ENCODE data around the gene FMN1. TPM values are rescaled to one million over a fixed set of nuclear protein-coding genes. Genes with fewer than 3 reads are reported as not detected.

The FMN1 gene
- total RNA-seq, 2 donors from 2014 or later = 26.9 to 27.5 TPM

- H3K27ac ChIP-seq = no peak overlapping the region
- no peaks in the 10 kb centered on the region for H3K27me3 ChIP-seq (replicated peaks; ENCODE audit: insufficient read depth)
- no peaks in the 10 kb centered on the region for H3K4me1 ChIP-seq (ENCODE audit: control insufficient read depth in 1 of 2, low read depth in 2 of 2)
Measured at GRCh38 chr15:32993285-32993684, 201.2 kb downstream of the FMN1 start.

GRCh38 chr15:32991619-32992111 is 202.8 kb downstream of the FMN1 start:
- DNase-seq (ENCODE audit: low spot score) = no peak
- H3K9me3 ChIP-seq = no peaks in the 10 kb centered on the region
- no peaks in the 10 kb centered on the region for H3K36me3 ChIP-seq
- no peaks in the 10 kb centered on the region for H3K4me1 ChIP-seq (ENCODE audit: control insufficient read depth in 1 of 2, low read depth in 2 of 2)
- no peak for ATAC-seq (ENCODE audit: insufficient number of reproducible peaks, low FRiP score, low read depth)
- no peaks in the 10 kb centered on the region for H3K27me3 ChIP-seq (replicated peaks; ENCODE audit: insufficient read depth)
- TF ChIP-seq CTCF (IDR thresholded peaks at IDR 0.05) = no peak
- H3K27ac ChIP-seq = no peak overlapping the region
- H3K4me3 ChIP-seq = no peak overlapping the region

More at GRCh38 chr15:32993285-32993684, 201.2 kb downstream of the FMN1 start:
- ATAC-seq (ENCODE audit: insufficient number of reproducible peaks, low FRiP score, low read depth) (no peak), DNase-seq (ENCODE audit: low spot score) (no peak)
- no peak overlapping the region for H3K4me3 ChIP-seq
- no peak for TF ChIP-seq CTCF (IDR thresholded peaks at IDR 0.05)
- H3K36me3 ChIP-seq = no peaks in the 10 kb centered on the region
- H3K9me3 ChIP-seq = no peaks in the 10 kb centered on the region

- H3K4me1 ChIP-seq (ENCODE audit: control insufficient read depth in 1 of 2, low read depth in 2 of 2) = no peaks in the 10 kb centered on the region
- no peak overlapping the region for H3K4me3 ChIP-seq
- TF ChIP-seq CTCF (IDR thresholded peaks at IDR 0.05) = no peak
- DNase-seq (ENCODE audit: low spot score) = no peak
- no peaks in the 10 kb centered on the region for H3K36me3 ChIP-seq
- H3K27me3 ChIP-seq (replicated peaks; ENCODE audit: insufficient read depth) = no peaks in the 10 kb centered on the region
- no peak for ATAC-seq (ENCODE audit: insufficient number of reproducible peaks, low FRiP score, low read depth)
- H3K27ac ChIP-seq = no peak overlapping the region
- H3K9me3 ChIP-seq = no peaks in the 10 kb centered on the region
Measured at GRCh38 chr15:32990071-32990470, 204.4 kb downstream of the FMN1 start.

GRCh38 chr15:32987067-32987466 is 207.4 kb downstream of the FMN1 start:
- DNase-seq (ENCODE audit: low spot score) = no peak
- H3K36me3 ChIP-seq = no peaks in the 10 kb centered on the region
- H3K27ac ChIP-seq = no peak overlapping the region
- no peak for TF ChIP-seq CTCF (IDR thresholded peaks at IDR 0.05)
- no peaks in the 10 kb centered on the region for H3K4me1 ChIP-seq (ENCODE audit: control insufficient read depth in 1 of 2, low read depth in 2 of 2)
- no peak for ATAC-seq (ENCODE audit: insufficient number of reproducible peaks, low FRiP score, low read depth)
- H3K9me3 ChIP-seq = no peaks in the 10 kb centered on the region
- no peaks in the 10 kb centered on the region for H3K27me3 ChIP-seq (replicated peaks; ENCODE audit: insufficient read depth)
- no peak overlapping the region for H3K4me3 ChIP-seq

GRCh38 chr15:32986147-32986546 is 208.4 kb downstream of the FMN1 start:
- no peak overlapping the region for H3K27ac ChIP-seq
- no peaks in the 10 kb centered on the region for H3K9me3 ChIP-seq
- no peak for DNase-seq (ENCODE audit: low spot score)
- H3K4me3 ChIP-seq = no peak overlapping the region
- TF ChIP-seq CTCF (IDR thresholded peaks at IDR 0.05) = no peak
- ATAC-seq (ENCODE audit: insufficient number of reproducible peaks, low FRiP score, low read depth) = no peak
- H3K27me3 ChIP-seq (replicated peaks; ENCODE audit: insufficient read depth) = no peaks in the 10 kb centered on the region
- no peaks in the 10 kb centered on the region for H3K36me3 ChIP-seq
- H3K4me1 ChIP-seq (ENCODE audit: control insufficient read depth in 1 of 2, low read depth in 2 of 2) = no peaks in the 10 kb centered on the region
